ENCODE measurements around the gene CCL24.
"Not testable (repeated sequence)": the region's sequence is repeated elsewhere in the genome, so short reads cannot be mapped to it uniquely, and the experiment has no call there.

CCL24 gene

GRCh38 chr7:75795831-75796285 is 17.7 kb downstream of the CCL24 start:
- in situ Hi-C loops (cut with HindIII; ENCODE audit: low pct_ligation_motif_present, low pct_unique_long_range_greater_than_20kb, low sequenced_read_pairs) = no loop called here
- DNase-seq = no peak

- no peak for DNase-seq
- in situ Hi-C loops (cut with HindIII; ENCODE audit: low pct_ligation_motif_present, low pct_unique_long_range_greater_than_20kb, low sequenced_read_pairs) = no loop called here
Measured at GRCh38 chr7:75793676-75794075, 19.9 kb downstream of the CCL24 start.

- DNase-seq; in situ Hi-C loops (cut with HindIII; ENCODE audit: low pct_ligation_motif_present, low pct_unique_long_range_greater_than_20kb, low sequenced_read_pairs): not testable (repeated sequence)
Measured at GRCh38 chr7:75792567-75792966, 21.0 kb downstream of the CCL24 start.

GRCh38 chr7:75789361-75789924 is 24.2 kb downstream of the CCL24 start:
- no peak for DNase-seq
- in situ Hi-C loops (cut with HindIII; ENCODE audit: low pct_ligation_motif_present, low pct_unique_long_range_greater_than_20kb, low sequenced_read_pairs) = no loop called here

- DNase-seq; in situ Hi-C loops (cut with HindIII; ENCODE audit: low pct_ligation_motif_present, low pct_unique_long_range_greater_than_20kb, low sequenced_read_pairs): not testable (repeated sequence)
Measured at GRCh38 chr7:75788154-75788847, 25.3 kb downstream of the CCL24 start.

- in situ Hi-C loops (cut with HindIII; ENCODE audit: low pct_ligation_motif_present, low pct_unique_long_range_greater_than_20kb, low sequenced_read_pairs); DNase-seq: not testable (repeated sequence)
Measured at GRCh38 chr7:75783058-75783457, 30.5 kb downstream of the CCL24 start.

GRCh38 chr7:75780647-75781273 is 32.8 kb downstream of the CCL24 start:
- in situ Hi-C loops (cut with HindIII; ENCODE audit: low pct_ligation_motif_present, low pct_unique_long_range_greater_than_20kb, low sequenced_read_pairs); DNase-seq: not testable (repeated sequence)

- in situ Hi-C loops (cut with HindIII; ENCODE audit: low pct_ligation_motif_present, low pct_unique_long_range_greater_than_20kb, low sequenced_read_pairs); DNase-seq: not testable (repeated sequence)
Measured at GRCh38 chr7:75779516-75779915, 34.1 kb downstream of the CCL24 start.

- DNase-seq; in situ Hi-C loops (cut with HindIII; ENCODE audit: low pct_ligation_motif_present, low pct_unique_long_range_greater_than_20kb, low sequenced_read_pairs): not testable (repeated sequence)
Measured at GRCh38 chr7:75779035-75779434, 34.6 kb downstream of the CCL24 start.

- DNase-seq = no peak
- in situ Hi-C loops (cut with HindIII; ENCODE audit: low pct_ligation_motif_present, low pct_unique_long_range_greater_than_20kb, low sequenced_read_pairs) = no loop called here
Measured at GRCh38 chr7:75776295-75776971, 37.2 kb downstream of the CCL24 start.

GRCh38 chr7:75773958-75774357 is 39.6 kb downstream of the CCL24 start:
- DNase-seq = not testable (repeated sequence)
- in situ Hi-C loops (cut with HindIII; ENCODE audit: low pct_ligation_motif_present, low pct_unique_long_range_greater_than_20kb, low sequenced_read_pairs) = loop anchor here (25.0 kb wide), 1 partner anchor 112 kb away; no protein-coding TSS in a partner anchor

GRCh38 chr7:75772081-75773077 is 41.2 kb downstream of the CCL24 start, which contains the start of gene CCL26:
TSS of gene CCL26 (minus strand) at chr7:75772211. CDS start at chr7:75772176, 35 bp downstream.
- no peak for DNase-seq
- in situ Hi-C loops (cut with HindIII; ENCODE audit: low pct_ligation_motif_present, low pct_unique_long_range_greater_than_20kb, low sequenced_read_pairs) = loop anchor here (25.0 kb wide), 1 partner anchor 110 kb away; no protein-coding TSS in a partner anchor

- in situ Hi-C loops (cut with HindIII; ENCODE audit: low pct_ligation_motif_present, low pct_unique_long_range_greater_than_20kb, low sequenced_read_pairs) = loop anchor here (25.0 kb wide), 1 partner anchor 109 kb away; no protein-coding TSS in a partner anchor
- no peak for DNase-seq
Measured at GRCh38 chr7:75771224-75771623, 42.4 kb downstream of the CCL24 start.

GRCh38 chr7:75762350-75762917 is 51.2 kb downstream of the CCL24 start:
- in situ Hi-C loops (cut with HindIII; ENCODE audit: low pct_ligation_motif_present, low pct_unique_long_range_greater_than_20kb, low sequenced_read_pairs) = loop anchor here (25.0 kb wide), 1 partner anchor 100 kb away; no protein-coding TSS in a partner anchor
- peak; percentile 79 for DNase-seq

GRCh38 chr7:75761801-75762200 is 51.8 kb downstream of the CCL24 start:
- in situ Hi-C loops (cut with HindIII; ENCODE audit: low pct_ligation_motif_present, low pct_unique_long_range_greater_than_20kb, low sequenced_read_pairs) = loop anchor here (25.0 kb wide), 1 partner anchor 100 kb away; no protein-coding TSS in a partner anchor
- DNase-seq = not testable (repeated sequence)
